GM12891 (cell line): ENCODE results near the gene SDR39U1.

Experiments
- POLR2A ChIP-seq: IDR thresholded peaks from 2 replicates; pipeline ENCODE4 v1.6.1; 2011; ENCODE audit warnings: low read depth, low read length, control low read depth
- POLR2AphosphoS5 ChIP-seq: IDR thresholded peaks from 2 replicates; pipeline ENCODE4 v1.6.1; 2011; ENCODE audit warnings: low read depth, low read length, control low read depth
- POU2F2 ChIP-seq: IDR thresholded peaks from 2 replicates; pipeline ENCODE4 v1.6.1; 2011; ENCODE audit warnings: low read depth, mild to moderate bottlenecking, control low read depth, low read length, moderate library complexity
- SPI1 ChIP-seq: IDR thresholded peaks from 2 replicates; pipeline ENCODE4 v1.6.1; 2011; ENCODE audit warnings: low read depth, low read length, control low read depth

DNA sequence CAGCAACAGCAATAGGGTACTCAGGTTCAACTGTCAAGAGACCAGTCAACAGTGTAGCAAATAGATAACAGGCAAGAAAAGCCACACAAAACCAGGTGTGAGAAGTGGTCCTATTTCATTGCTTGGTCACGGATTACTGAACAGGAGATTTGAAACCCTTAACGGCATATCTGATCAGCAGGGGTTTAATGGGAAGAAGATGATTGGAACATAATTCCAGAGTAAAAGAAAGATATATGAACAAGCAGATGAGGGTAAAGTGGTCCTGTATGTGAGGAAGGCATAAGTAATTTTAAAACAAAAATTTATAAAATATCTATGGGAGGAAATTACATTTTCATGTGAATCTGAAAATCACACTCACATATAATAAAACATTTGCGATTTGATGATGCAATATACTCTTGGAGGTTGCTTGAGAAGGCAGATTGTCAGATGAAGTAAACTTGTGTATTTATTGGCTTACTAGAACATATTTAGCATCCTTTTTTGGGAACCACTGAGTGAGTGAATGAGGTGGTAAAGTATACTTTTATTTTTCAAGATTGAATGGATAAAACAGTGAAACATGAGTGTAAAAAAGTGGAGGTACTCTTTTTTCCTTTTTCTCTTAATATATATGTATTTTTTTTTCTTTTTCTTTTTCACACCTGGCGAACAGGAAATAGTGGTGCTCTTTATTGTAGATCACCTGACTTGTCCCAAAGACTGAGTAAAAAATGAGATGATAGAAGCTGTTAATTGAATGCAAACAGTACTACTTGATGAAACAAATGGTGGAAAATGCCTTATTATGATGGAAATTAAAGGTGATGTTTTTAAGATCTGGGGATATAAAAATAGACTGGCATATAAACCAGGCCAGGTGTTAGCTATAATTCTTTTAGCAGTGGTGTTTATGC, 21.6 kb upstream of the SDR39U1 start:
- TF ChIP-seq POLR2AphosphoS5: no peak
- no peak for TF ChIP-seq POLR2A
- no peak for TF ChIP-seq SPI1
- TF ChIP-seq POU2F2: no peak
